LNCaP clone FGC (cell line): Measurements from ENCODE around the gene RPL3.

Source experiments
- DNase-seq: peaks from one replicate; pipeline ENCODE4 v3.0.0-alpha.2; 2011; ENCODE audit warnings: low read depth
- H3K4me3 ChIP-seq: 2 replicates; pipeline ENCODE4 v1.5.1; 2011; ENCODE audit warnings: mild to moderate bottlenecking, low read depth, low read length, control low read depth
- TF ChIP-seq, protein P1 (sequence below): IDR thresholded peaks from 2 replicates; pipeline ENCODE4 v1.5.1; 2012; ENCODE audit warnings: mild to moderate bottlenecking; ENCODE audit not compliant: control insufficient read depth, insufficient read depth; ENCODE audit errors: extremely low read depth

Gene RPL3

DNA sequence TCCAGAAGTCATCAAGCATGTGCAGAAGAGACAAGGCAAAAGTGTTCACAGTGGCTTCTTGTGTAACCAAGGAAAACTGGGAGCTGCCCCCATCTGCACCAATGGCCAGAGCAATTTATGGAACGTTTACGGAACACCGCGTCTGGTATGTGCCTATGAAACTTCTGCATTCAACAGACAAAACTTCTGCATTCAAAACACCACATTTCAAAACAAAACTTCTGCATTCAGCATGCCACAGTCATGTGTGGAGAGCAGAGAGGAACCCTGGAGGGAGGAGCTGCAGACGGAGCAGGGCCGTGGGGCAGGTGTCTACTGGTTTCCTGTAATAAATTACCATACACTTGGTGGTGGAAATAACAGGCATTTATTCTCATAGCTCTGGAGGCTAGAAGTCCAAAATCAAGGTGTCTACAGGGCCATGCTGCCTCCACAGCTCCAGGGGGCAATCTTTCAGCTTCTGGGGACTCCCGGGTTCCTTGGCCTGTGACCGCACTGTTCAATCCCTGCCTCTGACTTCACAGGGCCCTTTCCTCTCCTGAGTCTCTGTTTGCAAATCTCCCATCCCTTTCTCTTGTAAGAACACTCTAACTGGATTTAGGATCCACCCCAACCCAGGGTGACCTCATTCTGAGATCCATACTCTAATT lies 32.2 kb downstream of the RPL3 start:
- TF ChIP-seq, protein P1, sequence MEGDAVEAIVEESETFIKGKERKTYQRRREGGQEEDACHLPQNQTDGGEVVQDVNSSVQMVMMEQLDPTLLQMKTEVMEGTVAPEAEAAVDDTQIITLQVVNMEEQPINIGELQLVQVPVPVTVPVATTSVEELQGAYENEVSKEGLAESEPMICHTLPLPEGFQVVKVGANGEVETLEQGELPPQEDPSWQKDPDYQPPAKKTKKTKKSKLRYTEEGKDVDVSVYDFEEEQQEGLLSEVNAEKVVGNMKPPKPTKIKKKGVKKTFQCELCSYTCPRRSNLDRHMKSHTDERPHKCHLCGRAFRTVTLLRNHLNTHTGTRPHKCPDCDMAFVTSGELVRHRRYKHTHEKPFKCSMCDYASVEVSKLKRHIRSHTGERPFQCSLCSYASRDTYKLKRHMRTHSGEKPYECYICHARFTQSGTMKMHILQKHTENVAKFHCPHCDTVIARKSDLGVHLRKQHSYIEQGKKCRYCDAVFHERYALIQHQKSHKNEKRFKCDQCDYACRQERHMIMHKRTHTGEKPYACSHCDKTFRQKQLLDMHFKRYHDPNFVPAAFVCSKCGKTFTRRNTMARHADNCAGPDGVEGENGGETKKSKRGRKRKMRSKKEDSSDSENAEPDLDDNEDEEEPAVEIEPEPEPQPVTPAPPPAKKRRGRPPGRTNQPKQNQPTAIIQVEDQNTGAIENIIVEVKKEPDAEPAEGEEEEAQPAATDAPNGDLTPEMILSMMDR: no peak
- H3K4me3 ChIP-seq: no peak overlapping the region
- no peak for DNase-seq

DNA sequence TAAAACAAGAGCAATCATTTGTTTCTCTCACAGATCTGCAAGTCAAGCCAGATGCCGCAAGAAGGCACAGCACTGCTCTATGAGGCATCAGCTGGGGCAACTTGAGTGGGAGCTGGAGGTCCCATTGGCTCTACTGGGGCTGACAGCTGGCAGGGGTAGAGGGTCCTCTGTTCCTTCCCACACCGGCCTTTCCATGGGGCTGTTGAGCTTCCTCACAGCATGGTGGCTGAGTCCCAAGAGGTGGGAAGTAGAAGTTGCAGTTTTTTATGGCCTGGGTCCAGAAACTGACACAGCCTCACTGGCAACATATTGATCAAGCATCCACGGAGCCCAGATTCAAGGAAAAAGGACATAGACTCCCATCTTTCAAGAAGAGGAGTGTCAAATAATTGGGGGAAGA lies 34.4 kb downstream of the RPL3 start:
- DNase-seq: no peak
- TF ChIP-seq, protein P1: no peak
- no peak overlapping the region for H3K4me3 ChIP-seq

DNA sequence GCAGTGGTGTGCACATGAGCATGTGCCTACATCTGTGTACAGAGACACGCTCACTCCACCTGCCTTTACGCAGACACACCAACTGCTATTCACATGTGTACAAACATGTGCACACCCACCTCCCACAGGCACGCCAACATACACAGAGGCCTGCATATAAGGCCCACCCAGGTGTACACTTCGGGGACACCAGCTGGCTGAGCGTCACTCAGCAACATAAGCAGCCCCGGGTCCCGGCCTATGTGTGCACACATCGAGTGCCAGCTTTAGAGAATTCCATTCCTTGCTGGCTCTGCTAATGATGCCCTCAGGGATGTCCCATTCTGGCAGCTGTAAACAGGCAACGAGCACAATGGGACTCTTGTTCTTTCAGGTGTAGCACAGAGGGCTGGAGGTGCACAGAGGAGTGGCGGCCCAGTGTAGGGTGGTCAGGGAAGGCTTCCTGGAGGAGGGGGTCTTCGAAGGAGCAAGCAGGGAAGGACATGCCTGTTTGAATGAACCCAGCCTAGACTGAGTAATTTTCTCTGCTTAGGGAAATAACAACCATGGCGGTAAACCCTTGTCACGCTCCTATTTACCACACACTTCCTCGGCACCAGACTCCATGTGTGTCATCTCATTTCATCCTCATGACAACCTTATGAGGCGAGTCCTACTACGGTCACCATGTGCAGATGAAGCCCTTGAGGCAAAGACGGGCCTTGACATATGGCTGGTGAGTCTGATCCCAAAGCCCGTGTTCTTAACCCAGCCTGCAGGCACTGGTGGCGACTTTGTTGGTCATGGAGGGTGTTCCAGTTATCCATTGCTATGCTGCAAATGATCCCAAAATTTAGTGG lies 35.1 kb downstream of the RPL3 start:
- H3K4me3 ChIP-seq: no peak overlapping the region
- TF ChIP-seq, protein P1: no peak
- no peak for DNase-seq

DNA sequence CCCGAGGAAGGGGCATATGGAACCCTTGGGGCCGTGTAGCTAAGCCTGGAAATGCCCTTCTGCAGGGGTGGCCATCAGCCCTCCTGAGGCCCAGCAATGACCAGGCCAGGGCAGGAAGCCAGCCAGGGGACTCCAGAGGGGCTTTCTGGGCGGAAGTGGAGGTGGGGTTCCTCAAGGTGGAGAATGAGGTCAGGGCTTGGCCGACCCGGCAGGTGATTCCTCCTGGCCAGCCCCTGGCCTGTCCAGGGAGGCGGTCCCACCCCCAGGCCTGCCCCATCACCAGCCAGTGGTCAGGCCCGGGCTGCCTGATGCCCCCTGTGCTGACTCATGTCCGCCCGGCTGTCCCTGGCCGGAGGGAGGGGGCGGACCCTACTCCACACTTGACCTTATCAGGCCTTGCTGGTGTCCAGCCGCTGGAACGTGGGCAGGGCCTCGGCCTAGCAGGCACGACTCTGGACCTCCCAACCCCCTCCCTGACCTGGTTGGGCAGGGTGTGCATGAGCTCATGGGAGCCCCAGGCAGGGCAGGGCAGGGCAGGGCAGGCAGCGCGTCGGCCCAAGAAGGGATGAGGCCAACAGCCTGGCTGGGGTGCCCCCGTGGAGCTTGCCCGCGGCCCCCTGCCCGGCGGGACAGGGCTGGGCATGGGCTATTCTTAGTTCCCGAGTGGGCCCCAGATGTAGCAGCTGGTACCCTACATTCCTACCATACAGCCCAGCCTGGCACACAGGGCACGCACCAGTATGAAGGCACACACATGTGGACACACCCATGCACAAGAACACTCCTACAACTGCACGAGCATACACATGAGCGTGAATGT lies 35.9 kb downstream of the RPL3 start:
- TF ChIP-seq, protein P1: no peak
- no peak overlapping the region for H3K4me3 ChIP-seq
- DNase-seq: no peak

DNA sequence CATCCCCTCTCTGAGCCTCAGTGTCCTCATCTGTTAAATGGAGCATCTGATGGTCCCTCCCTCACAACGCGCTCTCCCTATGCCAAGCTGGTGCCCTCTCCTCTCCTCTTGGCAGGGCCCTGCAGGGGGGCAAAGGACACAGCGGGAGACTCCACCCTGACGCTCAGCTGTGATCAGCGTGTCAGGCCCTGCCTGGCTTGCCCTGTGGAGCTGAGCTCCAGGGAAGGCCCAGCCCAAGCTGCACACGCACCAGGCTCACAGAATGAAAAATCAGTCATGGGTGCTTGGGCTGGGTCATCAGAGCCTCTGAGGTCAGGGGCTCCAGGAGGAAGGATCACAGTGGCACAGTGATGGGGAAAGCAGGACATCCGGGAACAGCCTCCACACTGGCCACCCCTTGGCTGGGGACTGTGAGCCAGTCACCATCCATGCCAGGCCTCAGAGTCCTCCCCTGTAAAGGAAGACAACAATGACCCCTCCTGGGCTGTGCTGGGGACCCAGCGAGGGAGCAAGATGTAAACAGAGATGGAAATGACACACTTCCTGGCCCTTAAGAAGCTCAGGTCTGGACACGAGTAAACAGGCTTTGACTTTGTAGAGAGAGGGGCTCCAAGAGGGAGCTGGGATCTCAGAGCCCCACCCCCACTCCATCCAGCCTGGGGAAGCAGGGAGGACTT lies 36.6 kb downstream of the RPL3 start:
- TF ChIP-seq, protein P1: no peak
- DNase-seq: no peak
- H3K4me3 ChIP-seq: no peak overlapping the region

DNA sequence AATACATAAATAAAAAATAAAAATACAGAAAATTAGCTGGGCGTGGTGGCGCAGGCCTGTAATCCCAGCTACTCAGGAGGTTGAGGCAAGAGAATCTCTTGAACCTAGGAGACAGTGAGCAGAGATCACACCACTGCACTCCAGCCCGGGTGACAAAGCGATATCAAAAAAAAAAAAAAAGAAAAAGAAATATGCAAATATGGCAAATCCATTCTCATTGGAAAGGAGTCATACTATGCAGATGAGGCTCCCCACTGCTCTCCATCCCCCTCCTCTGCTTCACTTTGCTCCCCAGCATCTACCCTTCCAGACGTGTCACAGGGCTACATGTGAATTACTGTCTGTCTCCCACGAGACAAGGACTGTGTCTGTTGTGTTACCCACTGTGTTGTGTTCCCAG lies 38.3 kb downstream of the RPL3 start:
- no peak overlapping the region for H3K4me3 ChIP-seq
- TF ChIP-seq, protein P1: no peak
- no peak for DNase-seq
